HCT116 (cell line): ENCODE results near the gene GNAS-AS1. TPM values are rescaled to one million over a fixed set of nuclear protein-coding genes. Genes with fewer than 3 reads are reported as not detected.
A peak's percentile ranks its signal among the peaks of the same experiment; 100 is the strongest.

Source experiments
- ATAC-seq: fragments of 200-7000 bp; cut with Tn5 transposase; 2 replicates; pipeline ENCODE4 v1.9.1; 2020; ENCODE audit warnings: mild to moderate bottlenecking, moderate library complexity
- BruUV-seq: library from RNA; stranded (reverse); fragments of 400-500 nt; replicated peaks from 2 replicates; lab custom pipeline; 2021; lab: Mats Ljungman, UMichigan
- CTCF ChIA-PET: fragments of 300-600 bp; sonication (Branson Sonifier 250); formaldehyde crosslinking; loops from one replicate; lab custom pipeline; 2021; ENCODE audit warnings: antibody characterized with exemption; lab: Charles Lee
- POLR2A ChIA-PET: fragments of 300-600, 350-600 bp; sonication (Branson Sonifier 250); formaldehyde crosslinking; loops from one replicate; lab custom pipeline; 2021; ENCODE audit warnings: antibody characterized with exemption; lab: Charles Lee
- RAD21 ChIA-PET, 2 experiments: fragments of 300-600 bp; sonication (Branson Sonifier 250); formaldehyde crosslinking; loops; one replicate each; lab custom pipeline; 2023; ENCODE audit warnings: low total read pairs in 2 of 2; ENCODE audit not compliant: uncharacterized antibody in 2 of 2, unreplicated experiment in 2 of 2, low non-redundant PET in 1 of 2; lab: Charles Lee
- DNase-seq: peaks from one replicate; pipeline ENCODE4 v3.0.0-alpha.2; 2010; ENCODE audit warnings: low read depth, low spot score
- H2AFZ ChIP-seq: fragments of 200-600 bp; shearing (Covaris generic), sonication (generic); 2 replicates; pipeline ENCODE4 v1.6.1; 2017; ENCODE audit warnings: low read depth, mixed run types, mixed read lengths, antibody characterized with exemption, low read length; ENCODE audit not compliant: poor library complexity, severe bottlenecking
- H3K27ac ChIP-seq: 2 replicates; pipeline ENCODE4 v1.5.1; 2012; ENCODE audit warnings: low read depth, low read length
- H3K27me3 ChIP-seq: fragments of 200-600 bp; sonication (generic); 2 replicates; pipeline ENCODE4 v1.6.1; 2016; ENCODE audit warnings: mixed run types, low read length, mixed read lengths; ENCODE audit not compliant: insufficient read depth
- H3K36me3 ChIP-seq, 2 experiments: fragments of 200-500 bp in 1 of 2; fragments of 200-600 bp in 1 of 2; sonication (Bioruptor generic) in 1 of 2; sonication (generic) in 1 of 2; 2 replicates each; pipeline versions ENCODE4 v1.5.1 to v1.6.1; 2014 to 2016; ENCODE audit warnings: low read length in 2 of 2, inconsistent platforms in 1 of 2, mixed read lengths in 1 of 2, mixed run types in 1 of 2; ENCODE audit not compliant: insufficient read depth in 2 of 2, control insufficient read depth in 1 of 2
- H3K4me1 ChIP-seq, 2 experiments: fragments of 200-600 bp in 1 of 2; sonication (generic) in 1 of 2; 2 replicates each; pipeline versions ENCODE4 v1.5.1 to v1.6.1; 2012 to 2017; ENCODE audit warnings: low read length in 2 of 2, inconsistent platforms in 1 of 2, mild to moderate bottlenecking in 1 of 2, mixed read lengths in 1 of 2, mixed run types in 1 of 2, moderate library complexity in 1 of 2; ENCODE audit not compliant: insufficient read depth in 2 of 2, control insufficient read depth in 1 of 2
- H3K4me2 ChIP-seq: fragments of 200-600 bp; sonication (generic); 2 replicates; pipeline ENCODE4 v1.6.1; 2017; ENCODE audit warnings: mixed run types, low read length, mixed read lengths
- H3K4me3 ChIP-seq, 2 experiments: fragments of 200-600 bp in 1 of 2; sonication (generic) in 1 of 2; replicated peaks in 1 of 2; 2 replicates each; pipeline ENCODE4 v1.5.1; 2011 to 2016; ENCODE audit warnings: low read length in 2 of 2, control low read depth in 1 of 2, low read depth in 1 of 2, mild to moderate bottlenecking in 1 of 2, mixed read lengths in 1 of 2, mixed run types in 1 of 2
- H3K79me2 ChIP-seq: fragments of 200-600 bp; sonication (generic); 2 replicates; pipeline ENCODE4 v1.6.1; 2017; ENCODE audit warnings: mild to moderate bottlenecking, mixed run types, low read length, moderate library complexity, mixed read lengths; ENCODE audit not compliant: insufficient read depth
- H3K9ac ChIP-seq: fragments of 200-600 bp; sonication (generic); 2 replicates; pipeline ENCODE4 v1.6.1; 2016; ENCODE audit warnings: low read length, mixed read lengths
- H3K9me2 ChIP-seq: fragments of 200-600 bp; sonication (generic), shearing (Covaris generic); 2 replicates; pipeline ENCODE4 v1.6.1; 2017; ENCODE audit warnings: mixed run types, mild to moderate bottlenecking, moderate library complexity; ENCODE audit not compliant: insufficient read depth
- H3K9me3 ChIP-seq, 2 experiments: fragments of 200-500 bp in 1 of 2; fragments of 200-600 bp in 1 of 2; sonication (Bioruptor generic) in 1 of 2; sonication (generic) in 1 of 2; 2 replicates each; pipeline ENCODE4 v1.6.1; 2014 to 2017; ENCODE audit warnings: low read length in 2 of 2, mixed read lengths in 2 of 2, inconsistent platforms in 1 of 2, low read depth in 1 of 2, mild to moderate bottlenecking in 1 of 2, mixed run types in 1 of 2, moderate library complexity in 1 of 2; ENCODE audit not compliant: control insufficient read depth in 1 of 2, insufficient read depth in 1 of 2
- H4K20me1 ChIP-seq: fragments of 200-600 bp; sonication (generic), shearing (Covaris generic); 2 replicates; pipeline ENCODE4 v1.6.1; 2017; ENCODE audit warnings: mixed run types, mild to moderate bottlenecking, moderate library complexity; ENCODE audit not compliant: insufficient read depth
- CEBPB ChIP-seq: IDR thresholded peaks from 2 replicates; pipeline ENCODE4 v1.6.1; 2012; ENCODE audit warnings: low read depth
- ELF1 ChIP-seq: IDR thresholded peaks from 2 replicates; pipeline ENCODE4 v1.6.1; 2012; ENCODE audit warnings: low read depth, borderline replicate concordance
- EZH2 ChIP-seq: fragments of 200-600 bp; sonication (generic); IDR thresholded peaks from 2 replicates; pipeline ENCODE4 v1.6.1; 2017; ENCODE audit warnings: antibody characterized with exemption, mixed run types
- FOSL1 ChIP-seq: IDR thresholded peaks from 2 replicates; pipeline ENCODE4 v1.6.1; 2012; ENCODE audit warnings: low read depth
- JUND ChIP-seq: IDR thresholded peaks from 2 replicates; pipeline ENCODE4 v1.6.1; 2012
- POLR2AphosphoS5 ChIP-seq: IDR thresholded peaks from 2 replicates; pipeline ENCODE4 v1.6.1; 2011; ENCODE audit warnings: mild to moderate bottlenecking, low read depth, low read length, moderate library complexity
- RAD21 ChIP-seq: IDR thresholded peaks from 2 replicates; pipeline ENCODE4 v1.6.1; 2012; ENCODE audit warnings: low read depth, mild to moderate bottlenecking
- SP1 ChIP-seq: IDR thresholded peaks from 2 replicates; pipeline ENCODE4 v1.6.1; 2012; ENCODE audit warnings: low read depth
- SRF ChIP-seq: IDR thresholded peaks from 2 replicates; pipeline ENCODE4 v1.6.1; 2012; ENCODE audit warnings: low read depth
- TCF7L2 ChIP-seq: IDR thresholded peaks from 2 replicates; pipeline ENCODE4 v1.7.0; 2011; ENCODE audit warnings: borderline replicate concordance, inconsistent platforms; ENCODE audit not compliant: insufficient read depth, insufficient read length; ENCODE audit errors: extremely low read depth
- ZFX ChIP-seq: fragments of 450-650 bp; IDR thresholded peaks from 2 replicates; pipeline ENCODE4 v1.6.1; 2017
- ZNF274 ChIP-seq: fragments of 200-500 bp; sonication (Bioruptor generic); IDR thresholded peaks from 2 replicates; pipeline ENCODE4 v1.6.1; 2014; ENCODE audit warnings: mild to moderate bottlenecking, low read depth, low read length, inconsistent platforms
- intact Hi-C: fragments of 100-400 bp; cut with micrococcal nuclease; formaldehyde crosslinking; loops from 2 replicates; pipeline ENCODE4 v1.10.0; 2022
- total RNA-seq: library from RNA; stranded (reverse); gene quantifications from one replicate; pipeline ENCODE4 v1.2.1, GENCODE V29; 2021; ENCODE audit not compliant: unreplicated experiment
- TF ChIP-seq, protein P1 (sequence below), 3 experiments: fragments of 200-600 bp in 1 of 3; sonication (generic) in 1 of 3; IDR thresholded peaks in 2 of 3; conservative IDR thresholded peaks in 1 of 3; 2 replicates each; pipeline ENCODE4 v1.5.1; 2012 to 2017; ENCODE audit warnings: low read depth in 2 of 3, low read length in 2 of 3, antibody characterized with exemption in 1 of 3, borderline replicate concordance in 1 of 3, control low read depth in 1 of 3, mild to moderate bottlenecking in 1 of 3, mixed read lengths in 1 of 3, mixed run types in 1 of 3, moderate library complexity in 1 of 3; ENCODE audit not compliant: insufficient read depth in 1 of 3
- TF ChIP-seq, protein P2 (sequence below): IDR thresholded peaks from 2 replicates; pipeline ENCODE4 v1.6.1; 2012
- TF ChIP-seq, protein P3 (sequence below): IDR thresholded peaks from 2 replicates; pipeline ENCODE4 v1.6.1; 2012
- TF ChIP-seq, protein P4 (sequence below): IDR thresholded peaks from 2 replicates; pipeline ENCODE4 v1.6.1; 2012; ENCODE audit warnings: low read depth

Gene GNAS-AS1
- total RNA-seq, 1 experiment from 2014 or later: not detected

DNA sequence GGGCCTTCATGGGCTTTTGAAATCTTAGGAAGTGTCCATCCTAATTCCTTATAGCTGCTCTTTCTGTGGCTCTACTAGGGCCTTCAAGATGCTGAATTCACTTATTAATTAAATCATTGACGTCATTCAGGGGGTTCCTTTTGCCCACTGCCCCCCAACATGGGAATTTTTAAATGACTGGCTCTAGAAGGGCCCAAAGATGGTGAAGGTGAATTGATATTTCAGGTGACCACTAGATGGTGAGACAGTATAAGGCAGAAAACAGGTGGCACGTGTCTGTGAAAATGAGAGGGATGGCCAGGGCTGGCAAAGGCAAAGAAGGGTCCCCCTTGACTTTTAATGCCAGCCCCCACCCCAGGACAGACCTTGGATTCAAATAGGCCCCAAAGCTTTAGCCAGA, 13.6 kb upstream of the GNAS-AS1 start:
- H3K4me1 ChIP-seq: no peaks in the 10 kb centered on the region
- ChIA-PET CTCF (interaction anchor here (0.9 to 1.7 kb wide), 2 partner anchors 383 to 631 kb away, joined by 3 read pairs; no protein-coding TSS in a partner anchor), POLR2A (no interaction called here), RAD21 (no interaction called here)
- no peaks in the 10 kb centered on the region for H3K27me3 ChIP-seq
- DNase-seq (no peak), ATAC-seq (peak; percentile 63)
- no peaks in the 10 kb centered on the region for H4K20me1 ChIP-seq
- TF ChIP-seq, protein P1, sequence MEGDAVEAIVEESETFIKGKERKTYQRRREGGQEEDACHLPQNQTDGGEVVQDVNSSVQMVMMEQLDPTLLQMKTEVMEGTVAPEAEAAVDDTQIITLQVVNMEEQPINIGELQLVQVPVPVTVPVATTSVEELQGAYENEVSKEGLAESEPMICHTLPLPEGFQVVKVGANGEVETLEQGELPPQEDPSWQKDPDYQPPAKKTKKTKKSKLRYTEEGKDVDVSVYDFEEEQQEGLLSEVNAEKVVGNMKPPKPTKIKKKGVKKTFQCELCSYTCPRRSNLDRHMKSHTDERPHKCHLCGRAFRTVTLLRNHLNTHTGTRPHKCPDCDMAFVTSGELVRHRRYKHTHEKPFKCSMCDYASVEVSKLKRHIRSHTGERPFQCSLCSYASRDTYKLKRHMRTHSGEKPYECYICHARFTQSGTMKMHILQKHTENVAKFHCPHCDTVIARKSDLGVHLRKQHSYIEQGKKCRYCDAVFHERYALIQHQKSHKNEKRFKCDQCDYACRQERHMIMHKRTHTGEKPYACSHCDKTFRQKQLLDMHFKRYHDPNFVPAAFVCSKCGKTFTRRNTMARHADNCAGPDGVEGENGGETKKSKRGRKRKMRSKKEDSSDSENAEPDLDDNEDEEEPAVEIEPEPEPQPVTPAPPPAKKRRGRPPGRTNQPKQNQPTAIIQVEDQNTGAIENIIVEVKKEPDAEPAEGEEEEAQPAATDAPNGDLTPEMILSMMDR (IDR thresholded peaks at IDR 0.05 in 2 of 3, conservative IDR thresholded peaks at IDR 0.05 in 1 of 3; ENCODE audit: borderline replicate concordance in 1 of 3, insufficient read depth in 1 of 3, low read depth in 2 of 3, low read length in 2 of 3): peak; percentile 36 to 56 (median 47); a peak in 4 of 6 replicates
- no peak for TF ChIP-seq POLR2AphosphoS5
- TF ChIP-seq SRF: no peak
- TF ChIP-seq FOSL1: no peak
- TF ChIP-seq RAD21: peak; percentile 70
- no peak for TF ChIP-seq ZFX
- TF ChIP-seq, protein P2, sequence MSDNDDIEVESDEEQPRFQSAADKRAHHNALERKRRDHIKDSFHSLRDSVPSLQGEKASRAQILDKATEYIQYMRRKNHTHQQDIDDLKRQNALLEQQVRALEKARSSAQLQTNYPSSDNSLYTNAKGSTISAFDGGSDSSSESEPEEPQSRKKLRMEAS: peak; percentile 65
- TF ChIP-seq JUND: no peak
- TF ChIP-seq CEBPB: no peak
- TF ChIP-seq TCF7L2: no peak
- TF ChIP-seq SP1: no peak
- TF ChIP-seq ELF1: no peak
- TF ChIP-seq, protein P3, sequence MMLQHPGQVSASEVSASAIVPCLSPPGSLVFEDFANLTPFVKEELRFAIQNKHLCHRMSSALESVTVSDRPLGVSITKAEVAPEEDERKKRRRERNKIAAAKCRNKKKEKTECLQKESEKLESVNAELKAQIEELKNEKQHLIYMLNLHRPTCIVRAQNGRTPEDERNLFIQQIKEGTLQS: no peak
- TF ChIP-seq, protein P4, sequence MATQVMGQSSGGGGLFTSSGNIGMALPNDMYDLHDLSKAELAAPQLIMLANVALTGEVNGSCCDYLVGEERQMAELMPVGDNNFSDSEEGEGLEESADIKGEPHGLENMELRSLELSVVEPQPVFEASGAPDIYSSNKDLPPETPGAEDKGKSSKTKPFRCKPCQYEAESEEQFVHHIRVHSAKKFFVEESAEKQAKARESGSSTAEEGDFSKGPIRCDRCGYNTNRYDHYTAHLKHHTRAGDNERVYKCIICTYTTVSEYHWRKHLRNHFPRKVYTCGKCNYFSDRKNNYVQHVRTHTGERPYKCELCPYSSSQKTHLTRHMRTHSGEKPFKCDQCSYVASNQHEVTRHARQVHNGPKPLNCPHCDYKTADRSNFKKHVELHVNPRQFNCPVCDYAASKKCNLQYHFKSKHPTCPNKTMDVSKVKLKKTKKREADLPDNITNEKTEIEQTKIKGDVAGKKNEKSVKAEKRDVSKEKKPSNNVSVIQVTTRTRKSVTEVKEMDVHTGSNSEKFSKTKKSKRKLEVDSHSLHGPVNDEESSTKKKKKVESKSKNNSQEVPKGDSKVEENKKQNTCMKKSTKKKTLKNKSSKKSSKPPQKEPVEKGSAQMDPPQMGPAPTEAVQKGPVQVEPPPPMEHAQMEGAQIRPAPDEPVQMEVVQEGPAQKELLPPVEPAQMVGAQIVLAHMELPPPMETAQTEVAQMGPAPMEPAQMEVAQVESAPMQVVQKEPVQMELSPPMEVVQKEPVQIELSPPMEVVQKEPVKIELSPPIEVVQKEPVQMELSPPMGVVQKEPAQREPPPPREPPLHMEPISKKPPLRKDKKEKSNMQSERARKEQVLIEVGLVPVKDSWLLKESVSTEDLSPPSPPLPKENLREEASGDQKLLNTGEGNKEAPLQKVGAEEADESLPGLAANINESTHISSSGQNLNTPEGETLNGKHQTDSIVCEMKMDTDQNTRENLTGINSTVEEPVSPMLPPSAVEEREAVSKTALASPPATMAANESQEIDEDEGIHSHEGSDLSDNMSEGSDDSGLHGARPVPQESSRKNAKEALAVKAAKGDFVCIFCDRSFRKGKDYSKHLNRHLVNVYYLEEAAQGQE: no peak
- no peak for TF ChIP-seq ZNF274
- no peak for TF ChIP-seq EZH2
- intact Hi-C loops: no loop called here
- no peak overlapping the region for H3K9ac ChIP-seq
- no TSS peak for BruUV-seq
- H3K4me3 ChIP-seq: no peak overlapping the region
- no peaks in the 10 kb centered on the region for H3K9me3 ChIP-seq
- no peaks in the 10 kb centered on the region for H3K9me2 ChIP-seq
- H2AFZ ChIP-seq: no peak overlapping the region
- no peak overlapping the region for H3K4me2 ChIP-seq
- no peak overlapping the region for H3K27ac ChIP-seq
- no peaks in the 10 kb centered on the region for H3K79me2 ChIP-seq
- no peaks in the 10 kb centered on the region for H3K36me3 ChIP-seq
